ENCODE data around the gene USP32.

DNA sequence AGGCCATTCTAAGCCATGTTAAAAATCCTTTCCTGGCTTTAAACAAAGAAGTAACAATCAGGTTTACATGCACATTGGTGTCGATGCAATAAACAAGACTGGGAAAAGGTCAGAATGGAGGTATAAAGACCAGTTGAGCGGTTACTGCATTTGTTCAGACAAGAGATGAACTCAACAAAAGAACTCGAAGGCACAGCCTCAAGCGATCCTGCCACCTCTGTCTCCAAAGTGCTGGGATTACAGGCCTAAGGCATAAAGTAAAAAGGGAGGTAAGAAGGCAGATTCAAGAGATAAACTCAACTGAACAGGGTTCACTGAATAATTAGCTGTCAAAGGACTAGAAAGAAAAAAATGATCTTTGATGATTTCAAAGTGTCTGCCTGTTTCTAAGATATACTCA, 39.4 kb downstream of the USP32 start:
- TF ChIP-seq, protein P1, sequence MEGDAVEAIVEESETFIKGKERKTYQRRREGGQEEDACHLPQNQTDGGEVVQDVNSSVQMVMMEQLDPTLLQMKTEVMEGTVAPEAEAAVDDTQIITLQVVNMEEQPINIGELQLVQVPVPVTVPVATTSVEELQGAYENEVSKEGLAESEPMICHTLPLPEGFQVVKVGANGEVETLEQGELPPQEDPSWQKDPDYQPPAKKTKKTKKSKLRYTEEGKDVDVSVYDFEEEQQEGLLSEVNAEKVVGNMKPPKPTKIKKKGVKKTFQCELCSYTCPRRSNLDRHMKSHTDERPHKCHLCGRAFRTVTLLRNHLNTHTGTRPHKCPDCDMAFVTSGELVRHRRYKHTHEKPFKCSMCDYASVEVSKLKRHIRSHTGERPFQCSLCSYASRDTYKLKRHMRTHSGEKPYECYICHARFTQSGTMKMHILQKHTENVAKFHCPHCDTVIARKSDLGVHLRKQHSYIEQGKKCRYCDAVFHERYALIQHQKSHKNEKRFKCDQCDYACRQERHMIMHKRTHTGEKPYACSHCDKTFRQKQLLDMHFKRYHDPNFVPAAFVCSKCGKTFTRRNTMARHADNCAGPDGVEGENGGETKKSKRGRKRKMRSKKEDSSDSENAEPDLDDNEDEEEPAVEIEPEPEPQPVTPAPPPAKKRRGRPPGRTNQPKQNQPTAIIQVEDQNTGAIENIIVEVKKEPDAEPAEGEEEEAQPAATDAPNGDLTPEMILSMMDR (IDR thresholded peaks at IDR 0.05): no peak
- TF ChIP-seq EZH2 (IDR thresholded peaks at IDR 0.05; ENCODE audit: borderline replicate concordance, insufficient read depth, low read depth, low read length, poor library complexity, severe bottlenecking): no peak

Data from B cell (primary cell).